ENCODE measurements around the gene C11orf65. TPM values are rescaled to one million over a fixed set of nuclear protein-coding genes. Genes with fewer than 3 reads are reported as not detected.
"Not testable (repeated sequence)": the region's sequence is repeated elsewhere in the genome, so short reads cannot be mapped to it uniquely, and the experiment has no call there.

The C11orf65 gene
- total RNA-seq, 1 experiment from 2014 or later: 0.92 TPM

GRCh38 chr11:108402241-108402640 is 65.1 kb downstream of the C11orf65 start:
- H3K27me3 ChIP-seq: no peaks in the 10 kb centered on the region

GRCh38 chr11:108398439-108398838 is 68.9 kb downstream of the C11orf65 start:
- Histone ChIP-seq H3K36me3 (no peaks in the 10 kb centered on the region), H3K27me3 (no peaks in the 10 kb centered on the region), H3K4me3 (no peak overlapping the region)

More at GRCh38 chr11:108402241-108402640, 65.1 kb downstream of the C11orf65 start:
- no peak overlapping the region for H3K4me3 ChIP-seq
- H3K9me3 ChIP-seq: no peaks in the 10 kb centered on the region
- DNase-seq: no peak
- no peaks in the 10 kb centered on the region for H3K36me3 ChIP-seq

GRCh38 chr11:108396672-108397071 is 70.7 kb downstream of the C11orf65 start:
- H3K4me3 ChIP-seq: not testable (repeated sequence)

More at GRCh38 chr11:108398439-108398838, 68.9 kb downstream of the C11orf65 start:
- no peaks in the 10 kb centered on the region for H3K9me3 ChIP-seq
- DNase-seq: no peak

GRCh38 chr11:108394744-108395284 is 72.5 kb downstream of the C11orf65 start:
- Histone ChIP-seq H3K36me3 (no peaks in the 10 kb centered on the region), H3K9me3 (no peaks in the 10 kb centered on the region), H3K27me3 (no peaks in the 10 kb centered on the region), H3K4me3 (no peak overlapping the region)
- DNase-seq: no peak

More at GRCh38 chr11:108396672-108397071, 70.7 kb downstream of the C11orf65 start:
- H3K36me3 ChIP-seq, DNase-seq, H3K9me3 ChIP-seq, H3K27me3 ChIP-seq: not testable (repeated sequence)

GRCh38 chr11:108393046-108393445 is 74.3 kb downstream of the C11orf65 start:
- no peaks in the 10 kb centered on the region for H3K36me3 ChIP-seq
- H3K4me3 ChIP-seq: no peak overlapping the region
- DNase-seq: no peak
- H3K27me3 ChIP-seq: no peaks in the 10 kb centered on the region
- H3K9me3 ChIP-seq: no peaks in the 10 kb centered on the region

- H3K36me3 ChIP-seq: no peaks in the 10 kb centered on the region
- no peaks in the 10 kb centered on the region for H3K9me3 ChIP-seq
- H3K4me3 ChIP-seq: no peak overlapping the region
- no peak for DNase-seq
- no peaks in the 10 kb centered on the region for H3K27me3 ChIP-seq
These were observed 75.0 kb downstream of the C11orf65 start for GRCh38 chr11:108392353-108392752.

- H3K4me3 ChIP-seq: no peak overlapping the region
- no peaks in the 10 kb centered on the region for H3K36me3 ChIP-seq
- H3K9me3 ChIP-seq: no peaks in the 10 kb centered on the region
- H3K27me3 ChIP-seq: no peaks in the 10 kb centered on the region
- no peak for DNase-seq
These were observed 78.8 kb downstream of the C11orf65 start for GRCh38 chr11:108388576-108388975.

- H3K9me3 ChIP-seq, H3K4me3 ChIP-seq, H3K36me3 ChIP-seq, H3K27me3 ChIP-seq, DNase-seq: not testable (repeated sequence)
These were observed 93.8 kb downstream of the C11orf65 start for GRCh38 chr11:108373505-108373904.

GRCh38 chr11:108370990-108371389 is 96.3 kb downstream of the C11orf65 start:
- no peaks in the 10 kb centered on the region; the same call in 1 of the 2 replicates for H3K9me3 ChIP-seq
- no peaks in the 10 kb centered on the region for H3K27me3 ChIP-seq
- no peak for DNase-seq
- peaks cover 8% of the 10 kb centered on the region for H3K36me3 ChIP-seq
- no peak overlapping the region for H3K4me3 ChIP-seq

GRCh38 chr11:108370315-108370714 is 97.0 kb downstream of the C11orf65 start:
- Histone ChIP-seq H3K27me3 (no peaks in the 10 kb centered on the region), H3K36me3 (peaks cover 12% of the 10 kb centered on the region), H3K4me3 (no peak overlapping the region), H3K9me3 (no peaks in the 10 kb centered on the region; the same call in 1 of the 2 replicates)
- no peak for DNase-seq

- no peaks in the 10 kb centered on the region; the same call in 1 of the 2 replicates for H3K9me3 ChIP-seq
- H3K36me3 ChIP-seq: peaks cover 16% of the 10 kb centered on the region
- no peak overlapping the region for H3K4me3 ChIP-seq
- H3K27me3 ChIP-seq: no peaks in the 10 kb centered on the region
- no peak for DNase-seq
These were observed 98.3 kb downstream of the C11orf65 start for GRCh38 chr11:108369064-108369463.

GRCh38 chr11:108368134-108368533 is 99.2 kb downstream of the C11orf65 start:
- peaks cover 16% of the 10 kb centered on the region for H3K36me3 ChIP-seq
- no peaks in the 10 kb centered on the region for H3K27me3 ChIP-seq
- no peak overlapping the region for H3K4me3 ChIP-seq
- no peaks in the 10 kb centered on the region; the same call in 1 of the 2 replicates for H3K9me3 ChIP-seq
- no peak for DNase-seq

- Histone ChIP-seq H3K27me3 (no peaks in the 10 kb centered on the region), H3K4me3 (no peak overlapping the region), H3K36me3 (peaks cover 8% of the 10 kb centered on the region), H3K9me3 (no peaks in the 10 kb centered on the region)
- no peak for DNase-seq
These were observed 103.2 kb downstream of the C11orf65 start for GRCh38 chr11:108364159-108364558.

GRCh38 chr11:108351468-108351867 is 115.9 kb downstream of the C11orf65 start:
- Histone ChIP-seq H3K27me3 (no peaks in the 10 kb centered on the region), H3K9me3 (no peaks in the 10 kb centered on the region), H3K36me3 (peaks cover 38% of the 10 kb centered on the region), H3K4me3 (no peak overlapping the region)
- DNase-seq: no peak

GRCh38 chr11:108346451-108346850 is 120.9 kb downstream of the C11orf65 start:
- DNase-seq: no peak
- no peaks in the 10 kb centered on the region for H3K9me3 ChIP-seq
- H3K36me3 ChIP-seq: peaks cover 14% of the 10 kb centered on the region
- H3K27me3 ChIP-seq: no peaks in the 10 kb centered on the region
- H3K4me3 ChIP-seq: no peak overlapping the region

- no peak for DNase-seq
These were observed 121.6 kb downstream of the C11orf65 start for GRCh38 chr11:108345767-108346166.

GRCh38 chr11:108343714-108344113 is 123.6 kb downstream of the C11orf65 start:
- Histone ChIP-seq H3K9me3 (no peaks in the 10 kb centered on the region), H3K4me3 (no peak overlapping the region), H3K27me3 (no peaks in the 10 kb centered on the region), H3K36me3 (peaks cover 6% of the 10 kb centered on the region)
- no peak for DNase-seq

More at GRCh38 chr11:108345767-108346166, 121.6 kb downstream of the C11orf65 start:
- Histone ChIP-seq H3K27me3 (no peaks in the 10 kb centered on the region), H3K36me3 (peaks cover 14% of the 10 kb centered on the region), H3K4me3 (no peak overlapping the region), H3K9me3 (no peaks in the 10 kb centered on the region)

GRCh38 chr11:108341654-108342053 is 125.7 kb downstream of the C11orf65 start:
- no peak for DNase-seq
- H3K27me3 ChIP-seq: no peaks in the 10 kb centered on the region
- no peak overlapping the region for H3K4me3 ChIP-seq
- H3K36me3 ChIP-seq: peaks cover 9% of the 10 kb centered on the region
- no peaks in the 10 kb centered on the region for H3K9me3 ChIP-seq
